Measurements from ENCODE around the gene FADS1. TPM values are rescaled to one million over a fixed set of nuclear protein-coding genes. Genes with fewer than 3 reads are reported as not detected.

The FADS1 gene
- total RNA-seq, 3 donors from 2014 or later, result 8.8 to 112 (median 15.1) TPM

DNA sequence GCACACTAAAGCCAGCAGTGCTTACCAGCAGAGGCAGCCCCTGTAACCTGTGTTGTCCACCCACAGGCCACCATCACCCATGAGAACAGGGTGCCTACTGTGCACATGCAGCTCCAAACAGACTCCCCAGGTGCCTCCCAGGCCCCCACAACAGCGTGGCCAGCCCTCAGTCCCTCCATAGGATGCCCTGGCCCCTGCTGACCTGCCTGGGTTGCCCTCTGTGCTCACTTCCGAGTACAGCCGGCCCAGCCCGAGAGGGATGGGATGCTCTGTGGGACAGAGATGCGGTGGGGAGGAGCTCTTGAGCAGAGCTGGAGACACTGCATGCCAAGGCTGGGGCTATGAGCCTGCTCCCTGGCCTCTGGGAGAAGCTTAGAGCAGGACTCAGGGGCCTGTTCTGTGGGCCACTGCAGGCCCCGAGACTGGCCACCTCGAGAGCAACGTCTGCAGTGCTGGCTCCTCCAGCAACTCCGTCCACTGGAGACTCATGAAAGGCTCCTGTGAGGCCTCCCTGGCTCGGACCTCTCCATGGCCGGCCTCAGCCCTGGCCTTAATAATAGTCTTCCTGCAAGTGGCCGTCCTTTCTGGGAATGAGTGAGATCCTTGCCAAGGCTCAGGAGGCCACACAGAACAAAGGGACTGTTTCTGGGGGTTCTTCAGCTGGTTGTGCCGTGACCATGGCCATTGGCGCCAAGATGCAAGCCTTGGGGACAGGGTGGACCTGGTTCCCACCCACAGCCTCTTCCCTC lies 38.3 kb upstream of the FADS1 start:
- Histone ChIP-seq H3K27me3 (no peaks in the 10 kb centered on the region), H3K9me3 (no peaks in the 10 kb centered on the region), H3K4me3 (no peak overlapping the region), H3K4me1 (no peaks in the 10 kb centered on the region), H3K36me3 (no peaks in the 10 kb centered on the region), H3K27ac (no peak overlapping the region)
- TF ChIP-seq POLR2A (IDR thresholded peaks at IDR 0.05), result no peak
- TF ChIP-seq CTCF (IDR thresholded peaks at IDR 0.05), result no peak
- TF ChIP-seq POLR2AphosphoS5 (IDR thresholded peaks at IDR 0.05), result no peak
- DNase-seq (ENCODE audit: low spot score in 2 of 2), result no peak
- intact Hi-C loops (cut with DNase I; ENCODE audit: low total_unique reads), result no loop called here

GRCh38 chr11:61854206-61854895 lies 37.5 kb upstream of the FADS1 start:
- Histone ChIP-seq H3K4me3 (no peak overlapping the region), H3K9me3 (no peaks in the 10 kb centered on the region), H3K36me3 (no peaks in the 10 kb centered on the region), H3K27me3 (no peaks in the 10 kb centered on the region), H3K27ac (no peak overlapping the region), H3K4me1 (no peaks in the 10 kb centered on the region)
- no peak for TF ChIP-seq CTCF (IDR thresholded peaks at IDR 0.05)
- no peak for TF ChIP-seq POLR2A (IDR thresholded peaks at IDR 0.05)
- TF ChIP-seq POLR2AphosphoS5 (IDR thresholded peaks at IDR 0.05), result no peak
- DNase-seq (ENCODE audit: low spot score in 2 of 2), result no peak
- intact Hi-C loops (cut with DNase I; ENCODE audit: low total_unique reads), result no loop called here

GRCh38 chr11:61853698-61854169 lies 36.9 kb upstream of the FADS1 start:
- Histone ChIP-seq H3K27ac (no peak overlapping the region), H3K4me1 (no peaks in the 10 kb centered on the region), H3K9me3 (no peaks in the 10 kb centered on the region), H3K36me3 (no peaks in the 10 kb centered on the region), H3K27me3 (no peaks in the 10 kb centered on the region), H3K4me3 (no peak overlapping the region)
- peak in 1 of 2 donors; percentile 36 for DNase-seq (ENCODE audit: low spot score in 2 of 2)
- no peak for TF ChIP-seq POLR2A (IDR thresholded peaks at IDR 0.05)
- no peak for TF ChIP-seq CTCF (IDR thresholded peaks at IDR 0.05)
- no peak for TF ChIP-seq POLR2AphosphoS5 (IDR thresholded peaks at IDR 0.05)
- intact Hi-C loops (cut with DNase I; ENCODE audit: low total_unique reads), result no loop called here

DNA sequence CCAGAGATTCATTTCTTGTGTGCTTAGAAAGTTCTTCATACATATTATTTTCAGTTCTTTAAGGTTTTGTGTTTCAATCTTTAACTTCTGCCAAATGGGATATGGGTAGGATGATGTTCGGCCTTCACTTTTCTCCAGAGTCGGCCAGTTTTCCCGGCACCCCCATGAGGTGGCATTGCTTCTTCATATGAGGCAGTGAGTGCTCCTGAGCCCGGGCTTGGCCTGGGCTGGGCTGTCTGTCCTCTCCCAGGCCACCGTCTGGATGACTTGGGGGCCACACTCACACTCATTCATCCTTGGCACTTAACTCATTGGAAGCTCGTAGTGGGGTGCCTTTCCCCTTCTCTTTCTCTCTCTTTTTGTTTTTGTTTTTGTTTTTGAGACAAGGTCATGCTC lies 35.1 kb upstream of the FADS1 start:
- H3K4me3 ChIP-seq, result no peak overlapping the region
- no peaks in the 10 kb centered on the region for H3K9me3 ChIP-seq
- H3K27me3 ChIP-seq, result no peaks in the 10 kb centered on the region
- no peak overlapping the region for H3K27ac ChIP-seq
- no peak for TF ChIP-seq POLR2A (IDR thresholded peaks at IDR 0.05)
- no peak for TF ChIP-seq POLR2AphosphoS5 (IDR thresholded peaks at IDR 0.05)
- no peak for TF ChIP-seq CTCF (IDR thresholded peaks at IDR 0.05)
- intact Hi-C loops (cut with DNase I; ENCODE audit: low total_unique reads), result no loop called here
- no peak for DNase-seq (ENCODE audit: low spot score in 2 of 2)
- H3K4me1 ChIP-seq, result no peaks in the 10 kb centered on the region
- H3K36me3 ChIP-seq, result no peaks in the 10 kb centered on the region
